OCI-M2 (cell line): Measurements from ENCODE around the gene CCDC178.
"Not testable (repeated sequence)": the region's sequence is repeated elsewhere in the genome, so short reads cannot be mapped to it uniquely, and the experiment has no call there.

Source experiments
- DNase-seq: peaks from one replicate; lab custom pipeline; 2025; ENCODE audit not compliant: unreplicated experiment; lab: John Stamatoyannopoulos, UW

Gene CCDC178

GRCh38 chr18:33014060-33014796 is 426.3 kb downstream of the CCDC178 start:
- no peak for DNase-seq

- DNase-seq, result no peak
These were observed 430.4 kb downstream of the CCDC178 start for GRCh38 chr18:33010149-33010548.

- no peak for DNase-seq
These were observed 441.6 kb downstream of the CCDC178 start for GRCh38 chr18:32998921-32999320.

DNA sequence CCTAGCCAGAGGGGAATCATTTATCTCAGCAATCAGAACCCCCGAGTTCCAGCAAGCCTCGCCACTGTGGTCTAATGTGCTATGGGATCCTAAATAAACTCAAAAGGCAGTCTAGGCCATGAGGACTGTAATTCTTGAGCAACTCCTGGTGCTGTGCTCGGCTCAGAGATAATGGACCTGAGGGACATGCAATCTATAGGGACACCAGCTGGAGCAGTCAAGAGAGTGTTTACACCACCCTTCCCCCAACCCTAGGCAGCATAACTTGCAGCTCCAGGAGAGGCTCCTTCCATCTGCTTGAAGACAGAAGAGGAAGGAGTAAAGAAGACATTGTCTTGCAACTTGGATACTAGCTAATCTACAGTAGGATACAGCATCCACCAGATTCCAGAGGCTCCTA is 442.2 kb downstream of the CCDC178 start:
- no peak for DNase-seq

DNA sequence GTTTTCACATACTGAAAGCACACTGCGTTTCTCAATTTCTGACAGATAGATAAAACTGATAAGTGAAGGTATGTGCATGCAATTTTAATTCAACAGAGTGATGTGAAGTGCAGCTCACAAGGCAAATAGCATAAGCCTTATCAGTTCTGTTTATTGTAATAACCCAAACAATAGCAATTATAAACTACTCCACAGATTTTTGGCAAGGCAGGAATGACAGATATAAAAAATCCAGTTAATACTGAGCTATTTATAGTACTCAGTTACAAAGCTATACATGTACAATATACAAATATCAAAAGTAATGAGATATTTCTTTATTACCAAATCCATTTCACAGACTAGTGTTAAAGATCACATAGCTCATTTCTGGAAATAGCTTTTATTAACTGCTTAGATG is 456.8 kb downstream of the CCDC178 start:
- DNase-seq, result no peak

GRCh38 chr18:32980896-32981295 is 459.6 kb downstream of the CCDC178 start:
- DNase-seq, result no peak

- DNase-seq, result no peak
These were observed 465.0 kb downstream of the CCDC178 start for GRCh38 chr18:32975501-32975900.

GRCh38 chr18:32975163-32975436 is 465.4 kb downstream of the CCDC178 start:
- no peak for DNase-seq

DNA sequence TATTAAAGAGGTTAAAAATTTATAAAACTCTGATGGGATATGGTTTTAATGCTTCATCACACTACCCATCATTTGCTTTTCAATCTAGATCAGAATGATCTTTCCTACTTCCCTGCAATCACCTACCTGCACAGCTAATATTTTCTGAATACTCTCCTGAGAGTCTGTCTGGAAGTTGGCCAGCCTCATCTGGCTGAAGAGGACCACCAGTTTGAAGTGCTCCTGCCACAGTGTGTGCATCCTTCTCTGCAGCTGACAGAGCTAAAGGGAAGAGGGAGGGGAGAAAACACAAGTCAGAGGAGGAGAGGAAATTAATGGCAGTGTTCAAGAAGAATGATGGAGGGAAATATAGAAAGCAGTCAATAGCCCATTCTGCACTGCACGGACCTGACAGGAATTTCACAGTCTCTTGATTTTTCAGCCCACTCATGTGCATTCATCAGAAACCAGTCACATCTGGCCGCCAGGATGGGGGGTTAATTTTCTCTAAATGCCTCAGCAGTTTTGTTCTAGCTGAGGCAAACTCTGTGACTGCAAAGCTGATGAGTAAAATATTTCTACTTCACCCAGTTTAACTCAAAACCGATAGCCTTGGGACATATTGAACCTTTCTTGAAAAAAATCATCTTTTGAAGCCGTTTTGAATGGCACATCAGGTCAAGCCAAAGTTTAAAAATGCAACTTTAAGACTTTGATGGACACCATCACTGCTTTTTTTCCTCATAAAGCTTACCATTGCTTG is 465.9 kb downstream of the CCDC178 start:
- DNase-seq, result no peak

DNA sequence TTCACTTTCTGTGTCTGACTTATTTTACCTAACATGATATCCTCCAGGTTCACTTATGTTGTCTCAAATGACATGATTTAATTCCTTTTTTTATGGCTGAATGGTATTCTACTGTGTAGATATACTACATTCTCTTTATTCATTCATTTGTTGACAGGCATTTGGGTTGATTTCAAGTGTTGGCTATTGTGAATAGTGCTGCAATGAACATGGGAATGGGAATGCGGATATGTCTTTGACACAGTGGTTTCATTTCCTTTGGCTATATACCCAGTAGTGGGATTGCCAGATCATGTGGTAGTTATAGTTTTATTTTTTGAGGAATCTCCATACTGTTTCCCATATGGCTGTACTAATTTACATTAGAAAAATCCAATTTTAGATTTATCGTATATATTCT is 472.3 kb downstream of the CCDC178 start:
- no peak for DNase-seq

GRCh38 chr18:32966141-32966540 is 474.4 kb downstream of the CCDC178 start:
- DNase-seq, result no peak

DNA sequence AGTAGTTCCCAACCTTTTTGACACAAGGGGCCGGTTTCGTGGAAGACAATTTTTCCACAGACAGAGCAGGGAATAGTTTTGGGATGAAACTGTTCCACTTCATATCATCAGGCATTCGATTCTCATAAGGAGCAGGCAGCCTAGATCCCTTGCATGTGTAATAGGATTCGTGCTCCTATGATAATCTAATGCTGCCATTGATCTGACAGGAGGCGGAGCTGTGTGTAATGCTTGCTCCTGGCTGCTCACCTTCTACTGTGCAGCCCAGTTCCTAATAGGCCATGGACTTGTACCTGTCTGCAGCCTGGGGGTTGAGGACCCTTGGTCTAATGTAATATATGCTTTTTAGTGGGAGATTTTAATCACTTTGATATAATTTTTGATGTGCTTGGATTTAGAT is 479.0 kb downstream of the CCDC178 start:
- no peak for DNase-seq

GRCh38 chr18:32958746-32959145 is 481.8 kb downstream of the CCDC178 start:
- DNase-seq, result no peak

GRCh38 chr18:32956591-32957315 is 483.8 kb downstream of the CCDC178 start:
- no peak for DNase-seq

DNA sequence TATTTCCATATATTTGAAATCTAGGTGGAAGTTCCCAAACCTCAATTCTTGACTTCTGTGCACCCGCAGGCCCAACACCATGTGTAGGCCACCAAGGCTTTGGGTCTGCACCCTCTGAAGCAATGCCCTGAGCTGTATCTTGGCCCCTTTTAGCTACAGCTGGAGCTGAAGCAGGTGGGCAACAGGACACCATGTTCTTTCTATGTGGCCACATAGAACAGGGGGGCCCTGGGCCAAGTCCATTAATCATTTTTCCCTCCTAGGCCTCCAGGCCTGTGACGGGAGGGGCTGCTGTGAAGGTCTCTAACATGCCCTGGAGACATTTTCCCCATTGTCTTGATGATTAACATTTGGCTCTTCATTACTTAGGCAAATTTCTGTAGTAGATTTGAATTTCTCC is 488.2 kb downstream of the CCDC178 start:
- not testable (repeated sequence) for DNase-seq

DNA sequence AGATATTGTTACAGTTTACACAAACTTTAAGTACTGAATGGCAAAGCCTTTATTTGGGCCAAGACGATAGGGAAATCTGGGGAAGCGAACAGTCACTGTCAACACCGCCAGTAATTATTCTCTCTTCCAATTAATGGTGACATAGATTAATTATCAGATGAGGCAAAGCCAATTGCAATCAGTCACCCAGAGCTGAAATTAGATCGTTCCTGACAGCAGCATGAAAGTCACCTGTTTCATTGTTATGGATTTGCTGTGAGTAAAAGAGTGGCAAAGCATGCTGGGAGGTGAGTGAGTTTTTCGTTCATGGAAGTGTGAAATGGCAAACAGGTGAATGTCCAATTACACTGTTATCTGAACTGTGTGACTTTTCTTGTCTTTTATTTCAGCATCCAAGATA is 502.9 kb downstream of the CCDC178 start:
- no peak for DNase-seq

DNA sequence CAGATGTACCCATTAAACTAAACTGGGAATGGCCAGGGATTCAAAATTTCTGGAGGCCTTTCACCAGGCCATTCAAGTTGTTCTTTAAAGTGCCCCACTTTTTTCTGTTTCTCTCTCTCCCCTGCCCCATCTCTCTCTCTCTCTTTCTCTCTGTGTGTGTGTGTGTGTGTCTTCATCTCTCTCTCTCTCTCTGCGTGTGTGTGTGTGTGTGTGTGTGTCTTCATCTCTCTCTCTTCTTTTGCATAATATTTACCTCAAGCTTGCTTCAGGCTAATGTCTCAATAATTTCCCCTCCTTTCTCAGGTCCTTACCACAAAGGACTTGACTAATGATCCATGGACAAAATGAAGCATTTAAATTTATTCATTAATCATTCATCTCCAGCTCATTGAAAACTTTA is 503.5 kb downstream of the CCDC178 start:
- no peak for DNase-seq

DNA sequence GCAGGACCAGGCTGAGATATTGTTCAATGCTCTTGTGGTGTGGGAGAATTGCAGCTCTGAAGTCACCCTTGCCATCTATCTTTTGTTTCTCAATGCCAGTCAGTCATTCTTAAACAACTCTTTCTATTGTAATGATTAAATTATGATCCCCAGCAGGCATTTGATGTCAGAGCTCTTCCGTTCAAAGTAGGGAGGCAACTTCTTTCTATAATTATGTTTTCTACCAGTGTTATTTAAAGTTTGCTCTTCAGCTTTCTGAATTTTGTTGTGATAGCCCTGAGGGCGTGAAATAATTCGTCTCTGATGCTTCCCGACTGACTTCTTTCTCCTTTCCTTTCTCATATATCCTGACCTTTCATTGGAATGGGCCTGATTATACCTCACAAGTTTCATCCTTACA is 506.3 kb downstream of the CCDC178 start:
- no peak for DNase-seq

- no peak for DNase-seq
These were observed 509.7 kb downstream of the CCDC178 start for GRCh38 chr18:32930695-32931301.

- no peak for DNase-seq
These were observed 511.3 kb downstream of the CCDC178 start for GRCh38 chr18:32929213-32929612.

DNA sequence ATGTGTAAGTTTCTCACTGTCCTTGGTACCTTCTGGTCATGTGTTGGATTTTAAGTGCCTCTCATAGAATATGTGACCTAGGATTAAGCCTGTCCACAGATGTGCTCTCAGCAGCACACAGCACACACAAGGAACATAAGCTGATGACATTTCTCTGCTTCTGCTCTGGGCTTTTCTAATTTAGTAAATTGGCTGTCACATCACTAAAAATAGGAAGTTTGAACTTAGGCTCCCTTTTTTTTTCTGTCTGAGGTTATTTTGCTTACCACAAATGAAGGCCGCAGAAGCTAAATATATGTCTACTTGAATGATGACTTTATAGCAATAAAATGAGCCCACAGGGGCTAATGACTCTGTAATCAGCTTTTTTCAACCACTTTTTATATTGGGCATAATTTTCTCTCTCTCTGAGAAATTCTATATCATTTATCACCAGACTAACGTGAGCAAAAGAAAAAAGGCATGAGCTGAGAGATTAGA is 517.5 kb downstream of the CCDC178 start:
- DNase-seq, result no peak
